Lower lobe of right lung (tissue), 2 donors: ENCODE results near the gene WNT9A. TPM values are rescaled to one million over a fixed set of nuclear protein-coding genes. Genes with fewer than 3 reads are reported as not detected.

ENCODE experiments used
- ATAC-seq, 2 donors: fragments of 200-7000 bp; cut with Tn5 transposase; one replicate each; pipeline ENCODE4 v1.9.1; 2020 to 2022; ENCODE audit warnings: mild to moderate bottlenecking in 2 of 2, moderate library complexity in 2 of 2
- DNase-seq: peaks from one replicate; pipeline ENCODE4 v3.0.0-alpha.2; 2020
- H3K27ac ChIP-seq: fragments of 200-600 bp; one replicate; pipeline ENCODE4 v1.8.0; 2022
- H3K27me3 ChIP-seq: fragments of 200-600 bp; one replicate; pipeline ENCODE4 v1.8.0; 2022; ENCODE audit warnings: low read depth
- H3K36me3 ChIP-seq: fragments of 200-600 bp; one replicate; pipeline ENCODE4 v1.8.0; 2022; ENCODE audit warnings: mild to moderate bottlenecking
- H3K4me1 ChIP-seq: fragments of 200-600 bp; one replicate; pipeline ENCODE4 v1.8.0; 2022
- H3K4me3 ChIP-seq: fragments of 200-600 bp; one replicate; pipeline ENCODE4 v1.8.0; 2022; ENCODE audit warnings: mild to moderate bottlenecking
- H3K9me3 ChIP-seq: fragments of 200-600 bp; one replicate; pipeline ENCODE4 v1.8.0; 2022
- CTCF ChIP-seq: fragments of 200-600 bp; IDR thresholded peaks from one replicate; pipeline ENCODE4 v1.8.0; 2022; ENCODE audit warnings: antibody characterized with exemption, mild to moderate bottlenecking
- intact Hi-C: fragments of 100-400 bp; cut with DNase I; formaldehyde crosslinking; loops from one replicate; pipeline ENCODE4 v1.11.0; 2022
- total RNA-seq: library from RNA; stranded (reverse); fragmentation: NEBNext Ultra II Directional; extraction: Animal tissue kit (Norgen Biotek cat#: 25700); gene quantifications from one replicate; pipeline ENCODE4 v1.2.1, GENCODE V29; 2021
- donor health status: DM: no; HTN: yes; CAD: no; lungs with severe emphysema.

The WNT9A gene
- total RNA-seq, 1 donor from 2014 or later = 7.0 TPM

DNA sequence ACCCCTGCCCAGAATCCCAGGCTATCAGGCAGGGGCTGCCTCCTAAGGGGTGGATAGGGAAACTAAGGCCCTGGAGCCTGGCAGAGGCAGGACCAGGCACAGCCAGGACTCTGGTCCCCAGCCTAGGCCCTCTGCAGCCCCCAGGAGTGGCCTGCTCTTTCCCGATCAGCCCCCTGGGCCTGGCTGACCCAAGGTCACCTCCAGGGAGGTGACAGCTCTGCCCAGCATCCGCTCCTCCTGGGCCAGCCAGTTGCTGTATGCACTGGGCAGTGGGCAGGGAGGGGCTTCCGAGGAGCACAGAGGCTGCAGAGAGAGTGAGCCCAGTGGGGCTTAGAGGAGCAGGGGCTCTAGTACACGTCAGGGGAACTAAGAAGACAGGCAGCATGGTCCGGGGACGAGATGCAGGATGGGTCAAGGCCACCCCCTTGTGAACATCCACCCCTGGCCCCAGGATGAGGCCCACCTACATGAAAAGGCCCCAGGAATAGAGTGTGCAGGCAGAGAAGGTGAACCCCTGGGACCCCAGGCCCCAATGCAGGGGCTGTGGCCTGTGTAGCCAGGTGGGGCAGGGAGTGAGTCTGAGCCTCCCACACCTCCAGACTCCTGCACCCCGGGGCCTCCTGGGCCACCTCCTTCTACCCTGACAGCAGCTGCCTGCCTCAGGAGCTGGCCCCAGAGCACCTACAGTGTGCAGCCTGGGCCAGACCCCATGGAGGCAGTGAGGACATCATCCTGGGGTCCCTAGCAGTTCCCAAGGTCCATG, 32.8 kb downstream of the WNT9A start:
- no peak for DNase-seq
- ATAC-seq = no peak
- intact Hi-C loops = no loop called here

DNA sequence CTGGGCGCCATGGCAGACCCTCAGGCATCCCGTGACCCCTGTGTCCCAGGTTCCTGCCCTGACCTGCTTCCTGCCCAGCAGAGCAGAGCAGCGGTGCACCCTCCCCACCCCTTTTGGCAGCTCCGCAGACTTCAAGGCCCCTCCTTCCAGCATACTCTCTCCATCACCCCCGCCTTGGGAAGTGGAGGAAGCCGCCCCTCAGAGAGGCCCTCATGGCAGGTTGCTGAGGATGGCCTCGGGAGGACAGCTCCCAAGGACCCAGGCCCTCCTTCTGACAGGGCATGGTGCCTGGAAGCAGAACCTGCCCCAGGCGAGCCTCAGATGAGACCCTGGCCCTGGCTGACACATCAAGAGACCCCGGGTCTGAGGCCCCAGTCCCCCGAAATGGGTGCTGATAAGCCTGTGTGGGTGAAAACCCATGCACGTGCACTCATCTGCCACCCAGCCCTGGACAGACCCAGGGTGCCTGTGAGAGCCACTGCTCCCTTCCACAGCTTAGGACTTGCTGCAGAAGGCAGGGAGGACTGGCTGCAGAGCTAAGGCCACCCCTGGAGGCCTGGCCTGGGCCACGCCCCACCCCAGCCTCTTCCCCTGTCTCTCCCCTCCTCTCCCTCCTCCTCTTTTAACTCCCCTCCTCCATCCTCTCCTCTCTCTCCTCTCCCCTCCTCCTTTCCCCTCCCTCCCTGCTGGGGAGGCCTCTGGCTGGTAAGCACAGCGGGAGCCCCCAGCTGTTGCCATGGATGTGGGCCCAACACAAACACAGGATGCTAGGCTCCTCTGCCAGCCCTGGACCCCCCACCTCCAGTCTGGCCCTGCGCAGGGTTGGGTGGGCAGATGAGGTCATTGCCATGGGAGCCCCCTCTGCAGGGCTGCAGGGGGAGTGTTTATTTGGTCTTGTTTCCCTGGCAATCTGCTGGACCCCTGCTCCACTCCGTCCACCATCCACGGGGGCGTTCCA, 33.7 kb downstream of the WNT9A start:
- Histone ChIP-seq H3K27me3 (no peaks in the 10 kb centered on the region), H3K9me3 (no peaks in the 10 kb centered on the region), H3K36me3 (no peaks in the 10 kb centered on the region), H3K4me3 (no peak overlapping the region), H3K4me1 (no peaks in the 10 kb centered on the region), H3K27ac (no peak overlapping the region)
- intact Hi-C loops = no loop called here
- DNase-seq = no peak
- peak in 1 of 2 donors; percentile 30 for ATAC-seq
- no peak for TF ChIP-seq CTCF

More for the DNA sequence above, 32.8 kb downstream of the WNT9A start:
- Histone ChIP-seq H3K27ac (no peak overlapping the region), H3K4me1 (no peaks in the 10 kb centered on the region), H3K9me3 (no peaks in the 10 kb centered on the region), H3K4me3 (no peak overlapping the region), H3K27me3 (no peaks in the 10 kb centered on the region), H3K36me3 (no peaks in the 10 kb centered on the region)
- TF ChIP-seq CTCF = no peak

- Histone ChIP-seq H3K9me3 (no peaks in the 10 kb centered on the region), H3K4me1 (no peaks in the 10 kb centered on the region), H3K27me3 (no peaks in the 10 kb centered on the region), H3K36me3 (no peaks in the 10 kb centered on the region), H3K27ac (no peak overlapping the region), H3K4me3 (no peak overlapping the region)
- TF ChIP-seq CTCF = no peak
- intact Hi-C loops = no loop called here
- ATAC-seq = no peak
- DNase-seq = no peak
Measured at GRCh38 chr1:227913396-227913763, 34.4 kb downstream of the WNT9A start.

DNA sequence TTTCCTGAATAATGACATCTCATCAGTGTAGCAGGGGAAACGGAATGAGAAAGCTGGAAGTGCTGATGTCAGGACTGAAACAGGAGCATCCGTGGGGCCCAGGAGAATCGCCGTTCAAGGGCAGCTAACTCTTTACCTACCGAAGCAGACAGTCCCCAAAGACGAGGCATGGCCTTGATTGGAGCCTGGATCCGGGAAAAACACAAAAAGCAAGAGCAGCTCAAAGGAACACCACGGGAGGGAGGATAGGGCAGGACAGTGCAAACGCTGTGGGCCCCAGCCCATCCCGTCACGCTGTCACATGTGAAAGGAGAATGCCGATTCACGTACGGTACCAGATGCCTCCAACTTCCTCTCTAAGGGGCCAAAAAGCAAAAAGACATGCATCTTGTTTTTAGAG, 34.9 kb downstream of the WNT9A start:
- Histone ChIP-seq H3K27me3 (no peaks in the 10 kb centered on the region), H3K4me3 (no peak overlapping the region), H3K4me1 (no peaks in the 10 kb centered on the region), H3K27ac (no peak overlapping the region), H3K36me3 (no peaks in the 10 kb centered on the region), H3K9me3 (no peaks in the 10 kb centered on the region)
- TF ChIP-seq CTCF = no peak
- ATAC-seq (no peak), DNase-seq (no peak)
- intact Hi-C loops = no loop called here

DNA sequence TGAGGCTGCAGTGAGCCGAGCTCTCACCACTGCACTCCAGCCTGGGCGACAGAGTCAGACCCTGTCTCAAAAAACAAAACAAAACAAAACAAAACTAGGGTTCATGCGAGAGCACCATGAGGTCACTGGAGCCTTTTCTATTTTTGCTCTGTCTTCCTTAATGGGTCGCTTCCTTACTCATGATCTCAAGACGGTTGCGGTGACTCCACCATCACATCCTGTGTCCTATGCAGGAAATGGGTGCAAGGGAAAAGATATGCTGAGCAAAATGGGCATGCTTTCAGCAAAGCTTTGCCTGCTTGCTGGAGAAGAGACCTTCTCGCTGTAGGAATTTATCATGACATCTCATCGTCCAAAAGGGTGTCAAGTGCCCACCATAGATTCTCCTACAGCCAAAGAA, 36.4 kb downstream of the WNT9A start:
- Histone ChIP-seq H3K4me3 (no peak overlapping the region), H3K27me3 (no peaks in the 10 kb centered on the region), H3K27ac (no peak overlapping the region), H3K9me3 (no peaks in the 10 kb centered on the region), H3K36me3 (no peaks in the 10 kb centered on the region), H3K4me1 (no peaks in the 10 kb centered on the region)
- intact Hi-C loops = no loop called here
- no peak for TF ChIP-seq CTCF
- no peak for DNase-seq
- no peak for ATAC-seq
